ENCODE data around the gene CNTROB. TPM values are rescaled to one million over a fixed set of nuclear protein-coding genes. Genes with fewer than 3 reads are reported as not detected.

CNTROB gene
- total and polyA plus RNA-seq, 10 of the 15 experiments (the other 5 are each of a cell fraction or from before 2014, with no cell fraction given): 2.0 to 36.2 (median 28.2) TPM

- TF ChIP-seq MYB (IDR thresholded peaks at IDR 0.05; ENCODE audit: borderline replicate concordance, low read depth, low read length): no peak
- TF ChIP-seq DPF2 (IDR thresholded peaks at IDR 0.05): peak; percentile 86
- TF ChIP-seq STAT1 (conservative IDR thresholded peaks at IDR 0.05): no peak
- peak; percentile 87 to 95 for TF ChIP-seq BHLHE40 (IDR thresholded peaks at IDR 0.05; ENCODE audit: borderline replicate concordance in 1 of 2, low read depth in 2 of 2, low read length in 1 of 2)
- TF ChIP-seq FOXM1 (IDR thresholded peaks at IDR 0.05; ENCODE audit: low read depth, low read length): no peak
- no peak for TF ChIP-seq NRF1 (conservative IDR thresholded peaks at IDR 0.05; ENCODE audit: low read depth, low read length)
- 0 out of 2 replicates have a peak, but pooled peaks have one; percentile 58 for TF ChIP-seq CHD1 (IDR thresholded peaks at IDR 0.05; ENCODE audit: low read depth, low read length)
- peak; percentile 49 for TF ChIP-seq IKZF1 (conservative IDR thresholded peaks at IDR 0.05)
- TF ChIP-seq IKZF2 (IDR thresholded peaks at IDR 0.05): 0 out of 4 replicates have a peak, but pooled peaks of 1 of the 2 experiments have one; percentile 13
- TF ChIP-seq, protein P1, sequence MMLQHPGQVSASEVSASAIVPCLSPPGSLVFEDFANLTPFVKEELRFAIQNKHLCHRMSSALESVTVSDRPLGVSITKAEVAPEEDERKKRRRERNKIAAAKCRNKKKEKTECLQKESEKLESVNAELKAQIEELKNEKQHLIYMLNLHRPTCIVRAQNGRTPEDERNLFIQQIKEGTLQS (IDR thresholded peaks at IDR 0.05; ENCODE audit: borderline replicate concordance, extremely low read depth, low read depth, low read length): no peak
- no peak for TF ChIP-seq HDAC2 (IDR thresholded peaks at IDR 0.05)
- TF ChIP-seq SIN3A (IDR thresholded peaks at IDR 0.05; ENCODE audit: low read depth, low read length): 0 out of 2 replicates have a peak, but pooled peaks have one; percentile 15
- 0 out of 2 replicates have a peak, but pooled peaks have one; percentile 10 for TF ChIP-seq TCF12 (IDR thresholded peaks at IDR 0.05; ENCODE audit: low read depth, low read length)
- TF ChIP-seq ESRRA (IDR thresholded peaks at IDR 0.05; ENCODE audit: low read length): no peak
- peak; percentile 63; the same call in 1 of the 2 replicates for TF ChIP-seq CHD2 (IDR thresholded peaks at IDR 0.05; ENCODE audit: borderline replicate concordance, low read depth, low read length)
- TF ChIP-seq TBL1XR1 (IDR thresholded peaks at IDR 0.05; ENCODE audit: low read depth, low read length): peak; percentile 28; the same call in 1 of the 2 replicates
- no peak for TF ChIP-seq RCOR1 (conservative IDR thresholded peaks at IDR 0.05; ENCODE audit: low read depth, low read length)
- no peak for TF ChIP-seq BRCA1 (IDR thresholded peaks at IDR 0.05; ENCODE audit: low read depth, low read length)
- peak; percentile 32 for TF ChIP-seq MEF2B (IDR thresholded peaks at IDR 0.05; ENCODE audit: partially characterized antibody, poor library complexity, severe bottlenecking)
- TF ChIP-seq TCF3 (IDR thresholded peaks at IDR 0.05; ENCODE audit: borderline replicate concordance, insufficient read depth, low read depth, low read length): 0 out of 2 replicates have a peak, but pooled peaks have one; percentile 34
- TF ChIP-seq POLR2AphosphoS2 (IDR thresholded peaks at IDR 0.05; ENCODE audit: low read depth, low read length): 0 out of 2 replicates have a peak, but pooled peaks have one; percentile 40
- TF ChIP-seq ZNF622 (IDR thresholded peaks at IDR 0.05): no peak
- no peak for TF ChIP-seq ETV6 (conservative IDR thresholded peaks at IDR 0.05 in 1 of 2, IDR thresholded peaks at IDR 0.05 in 1 of 2; ENCODE audit: borderline replicate concordance in 1 of 2, low read depth in 1 of 2)
- TF ChIP-seq PKNOX1 (IDR thresholded peaks at IDR 0.05): peak; percentile 96
- TF ChIP-seq YBX1 (IDR thresholded peaks at IDR 0.05): no peak
- TF ChIP-seq ZNF687 (IDR thresholded peaks at IDR 0.05): peak; percentile 36; the same call in 1 of the 2 replicates
Measured at GRCh38 chr17:7885367-7886226, 46.4 kb upstream of the CNTROB start (continued).
